ENCODE results near the gene NRG2.

GRCh38 chr5:139904816-139905661 lies 138.1 kb downstream of the NRG2 start:
- TF ChIP-seq POLR2A (IDR thresholded peaks at IDR 0.05) (no peak), CTCF (IDR thresholded peaks at IDR 0.05) (no peak)

All from breast epithelium (tissue), 3 donors.